ENCODE data around the gene ACTL8.

ACTL8 gene

DNA sequence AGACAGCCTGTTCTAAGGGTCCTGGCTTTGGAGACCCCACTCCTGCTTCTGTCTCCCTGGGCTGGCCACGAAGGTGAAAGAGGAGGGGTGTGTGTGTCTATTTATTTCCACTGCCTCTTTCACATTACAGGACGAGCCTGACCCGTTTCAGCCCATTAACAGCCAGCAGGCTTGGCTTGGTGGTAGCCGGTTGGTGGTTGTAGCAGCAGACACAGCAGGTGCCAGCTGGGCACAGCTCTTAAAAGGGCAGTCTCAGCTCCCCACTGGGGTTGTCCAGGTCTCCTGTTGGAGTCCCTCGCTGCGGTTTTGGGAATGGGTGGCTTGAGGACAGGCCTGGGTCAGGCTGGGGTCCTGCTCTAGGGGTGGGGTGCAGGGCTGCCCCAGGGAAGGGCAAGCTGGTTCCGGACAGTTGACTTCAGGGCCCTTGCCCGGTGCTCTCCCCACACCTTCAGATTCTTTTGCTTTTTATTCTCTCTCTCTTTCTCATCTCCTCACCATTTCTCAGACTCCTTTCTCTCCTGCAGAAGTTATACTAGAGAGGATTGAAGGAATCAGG, 84.6 kb downstream of the ACTL8 start:
- no peaks in the 10 kb centered on the region for H3K9me3 ChIP-seq (replicated peaks; ENCODE audit: insufficient read depth, low read length)
- no peaks in the 10 kb centered on the region for H3F3A ChIP-seq (ENCODE audit: insufficient read depth, low read length)
- TF ChIP-seq CTCF (IDR thresholded peaks at IDR 0.05; ENCODE audit: low read length) (no peak), EZH2phosphoT487 (IDR thresholded peaks at IDR 0.05; ENCODE audit: low read length) (no peak), EZH2 (optimal IDR thresholded peaks at IDR 0.05; ENCODE audit: low read depth, low read length) (no peak)
- no peak overlapping the region for H2AFZ ChIP-seq (ENCODE audit: low read length)
- no peak overlapping the region for H3K4me3 ChIP-seq (ENCODE audit: low read length)
- H3K9me2 ChIP-seq (replicated peaks; ENCODE audit: insufficient read depth, low read length): no peaks in the 10 kb centered on the region
- no peaks in the 10 kb centered on the region for H3K79me2 ChIP-seq (ENCODE audit: low read length)
- peaks cover 83% of the 10 kb centered on the region for H3K27me3 ChIP-seq (replicated peaks; ENCODE audit: insufficient read depth, low read length)
- H4K20me1 ChIP-seq (ENCODE audit: insufficient read depth, low read length): no peaks in the 10 kb centered on the region
- H3K9ac ChIP-seq (ENCODE audit: low read length): no peak overlapping the region
- H3K4me1 ChIP-seq (ENCODE audit: low read length): no peaks in the 10 kb centered on the region
- no peak for DNase-seq
- H3K4me2 ChIP-seq (ENCODE audit: low read depth, low read length): no peak overlapping the region
- no peak overlapping the region for H3K27ac ChIP-seq (ENCODE audit: low read length)
- no peaks in the 10 kb centered on the region for H3K36me3 ChIP-seq (replicated peaks; ENCODE audit: insufficient read depth, low read length)

GRCh38 chr1:17841944-17842343, 86.8 kb downstream of the ACTL8 start:
- DNase-seq: no peak
- no peaks in the 10 kb centered on the region for H4K20me1 ChIP-seq (ENCODE audit: insufficient read depth, low read length)
- H3K27ac ChIP-seq (ENCODE audit: low read length): no peak overlapping the region
- no peaks in the 10 kb centered on the region for H3K4me1 ChIP-seq (ENCODE audit: low read length)
- H3F3A ChIP-seq (ENCODE audit: insufficient read depth, low read length): no peaks in the 10 kb centered on the region
- H3K4me3 ChIP-seq (ENCODE audit: low read length): no peak overlapping the region
- no peaks in the 10 kb centered on the region for H3K36me3 ChIP-seq (replicated peaks; ENCODE audit: insufficient read depth, low read length)
- H2AFZ ChIP-seq (ENCODE audit: low read length): no peak overlapping the region
- no peaks in the 10 kb centered on the region for H3K79me2 ChIP-seq (ENCODE audit: low read length)
- H3K9me2 ChIP-seq (replicated peaks; ENCODE audit: insufficient read depth, low read length): no peaks in the 10 kb centered on the region
- H3K27me3 ChIP-seq (replicated peaks; ENCODE audit: insufficient read depth, low read length): peaks cover 83% of the 10 kb centered on the region
- no peak overlapping the region for H3K4me2 ChIP-seq (ENCODE audit: low read depth, low read length)
- no peak overlapping the region for H3K9ac ChIP-seq (ENCODE audit: low read length)
- H3K9me3 ChIP-seq (replicated peaks; ENCODE audit: insufficient read depth, low read length): no peaks in the 10 kb centered on the region
- no peak for TF ChIP-seq EZH2phosphoT487 (IDR thresholded peaks at IDR 0.05; ENCODE audit: low read length)
- TF ChIP-seq CTCF (IDR thresholded peaks at IDR 0.05; ENCODE audit: low read length): no peak
- TF ChIP-seq EZH2 (optimal IDR thresholded peaks at IDR 0.05; ENCODE audit: low read depth, low read length): no peak

GRCh38 chr1:17842686-17843085, 87.6 kb downstream of the ACTL8 start:
- Histone ChIP-seq H3K27me3 (replicated peaks; ENCODE audit: insufficient read depth, low read length) (peaks cover 83% of the 10 kb centered on the region), H3F3A (ENCODE audit: insufficient read depth, low read length) (no peaks in the 10 kb centered on the region), H2AFZ (ENCODE audit: low read length) (no peak overlapping the region), H3K36me3 (replicated peaks; ENCODE audit: insufficient read depth, low read length) (no peaks in the 10 kb centered on the region), H3K79me2 (ENCODE audit: low read length) (no peaks in the 10 kb centered on the region), H3K4me1 (ENCODE audit: low read length) (no peaks in the 10 kb centered on the region), H4K20me1 (ENCODE audit: insufficient read depth, low read length) (no peaks in the 10 kb centered on the region), H3K4me3 (ENCODE audit: low read length) (no peak overlapping the region), H3K27ac (ENCODE audit: low read length) (no peak overlapping the region), H3K9me2 (replicated peaks; ENCODE audit: insufficient read depth, low read length) (no peaks in the 10 kb centered on the region), H3K4me2 (ENCODE audit: low read depth, low read length) (no peak overlapping the region), H3K9ac (ENCODE audit: low read length) (no peak overlapping the region), H3K9me3 (replicated peaks; ENCODE audit: insufficient read depth, low read length) (no peaks in the 10 kb centered on the region)
- no peak for DNase-seq
- TF ChIP-seq EZH2 (optimal IDR thresholded peaks at IDR 0.05; ENCODE audit: low read depth, low read length): no peak
- TF ChIP-seq CTCF (IDR thresholded peaks at IDR 0.05; ENCODE audit: low read length): no peak
- TF ChIP-seq EZH2phosphoT487 (IDR thresholded peaks at IDR 0.05; ENCODE audit: low read length): no peak
